GM21737 (cell line): Measurements from ENCODE around the gene CENPVL2.
"Not testable (repeated sequence)": the region's sequence is repeated elsewhere in the genome, so short reads cannot be mapped to it uniquely, and the experiment has no call there.

ENCODE experiments used
- ATAC-seq: cut with Tn5 transposase; IDR thresholded peaks from one replicate; pipeline ENCODE4 v1.9.1; 2021; ENCODE audit warnings: mild to moderate bottlenecking, moderate library complexity; ENCODE audit not compliant: unreplicated experiment

CENPVL2 gene

GRCh38 chrX:51682720-51683062 lies at the start of gene CENPVL2:
Gene CENPVL2 (minus strand): TSS chrX:51682831. CDS start chrX:51682831, 0 bp downstream.
- not testable (repeated sequence) for ATAC-seq

DNA sequence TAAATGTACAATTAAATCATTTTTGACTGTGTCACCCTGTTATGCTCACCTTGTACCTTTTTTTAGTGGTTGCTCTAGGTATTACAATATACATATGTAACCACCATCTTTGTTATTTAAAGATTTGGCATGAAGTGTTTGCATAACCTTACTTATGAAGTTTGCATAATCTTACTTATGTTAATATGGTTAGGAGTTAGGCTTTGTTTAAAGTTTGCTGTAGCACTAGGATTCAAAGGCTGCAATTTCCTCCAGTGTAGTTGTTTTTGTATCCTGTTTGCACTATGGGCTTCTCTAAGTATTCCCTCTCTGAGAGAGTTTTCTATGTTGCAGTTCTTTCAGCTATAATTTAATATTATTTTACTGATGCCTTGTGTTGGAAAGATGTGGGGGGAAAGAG lies 45.6 kb upstream of the CENPVL2 start:
- ATAC-seq = no peak

DNA sequence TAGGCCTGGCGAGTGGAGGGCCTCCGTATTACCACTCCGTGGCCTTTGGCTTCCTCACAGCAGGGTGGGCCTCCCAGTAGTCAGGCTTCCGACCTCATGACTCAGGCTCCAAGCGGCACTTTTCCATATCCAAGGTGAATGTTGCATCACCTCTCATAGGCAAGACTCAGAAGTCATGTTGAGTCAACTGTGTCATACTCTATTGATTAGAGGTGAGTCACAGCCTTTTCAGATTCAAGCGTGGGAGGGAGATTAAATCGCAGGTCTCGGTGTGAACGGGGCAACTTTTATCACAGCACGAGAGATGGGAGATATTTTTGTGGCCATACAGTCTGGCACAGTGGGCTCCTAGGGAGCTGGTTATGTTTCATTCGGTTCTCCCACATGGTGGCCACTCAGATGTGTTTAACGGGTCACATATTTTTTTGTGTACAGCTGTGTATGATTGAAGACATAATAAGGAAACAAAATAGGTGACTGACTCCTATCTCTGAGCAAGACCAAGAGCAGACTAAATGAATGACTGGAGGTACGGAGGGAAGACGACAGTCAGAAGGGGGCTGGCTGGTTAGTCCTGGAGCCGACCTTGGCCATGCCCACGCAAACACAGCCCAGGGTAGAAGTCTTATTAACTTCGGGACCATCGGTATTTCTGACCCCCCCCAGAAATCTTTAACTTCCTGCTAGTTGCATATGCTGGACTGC lies 30.5 kb upstream of the CENPVL2 start:
- ATAC-seq = not testable (repeated sequence)

GRCh38 chrX:51710277-51711164 lies 27.9 kb upstream of the CENPVL2 start, which contains the start of gene CENPVL1:
Gene CENPVL1 (plus strand): TSS chrX:51710512. CDS start chrX:51710512, 0 bp downstream.
- not testable (repeated sequence) for ATAC-seq

DNA sequence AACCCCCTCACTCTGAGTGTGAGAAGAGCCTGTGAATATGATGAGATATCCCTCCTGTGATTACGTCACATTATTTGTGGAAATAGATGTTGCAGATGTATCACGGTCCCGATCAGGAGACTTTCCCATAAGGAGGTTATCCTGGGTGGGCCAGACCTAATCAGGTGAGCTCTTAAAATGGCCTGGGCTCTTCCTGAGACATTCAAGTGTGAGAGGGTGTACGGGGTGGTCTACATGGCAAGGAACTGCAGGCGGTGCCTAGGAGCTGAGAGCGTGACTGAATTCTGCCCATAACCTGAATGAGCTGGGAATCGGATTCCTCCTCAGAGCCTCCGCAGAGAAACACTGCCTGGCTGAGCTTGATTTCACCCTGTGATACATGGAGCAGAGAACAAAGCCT lies 14.8 kb upstream of the CENPVL2 start:
- ATAC-seq = no peak

DNA sequence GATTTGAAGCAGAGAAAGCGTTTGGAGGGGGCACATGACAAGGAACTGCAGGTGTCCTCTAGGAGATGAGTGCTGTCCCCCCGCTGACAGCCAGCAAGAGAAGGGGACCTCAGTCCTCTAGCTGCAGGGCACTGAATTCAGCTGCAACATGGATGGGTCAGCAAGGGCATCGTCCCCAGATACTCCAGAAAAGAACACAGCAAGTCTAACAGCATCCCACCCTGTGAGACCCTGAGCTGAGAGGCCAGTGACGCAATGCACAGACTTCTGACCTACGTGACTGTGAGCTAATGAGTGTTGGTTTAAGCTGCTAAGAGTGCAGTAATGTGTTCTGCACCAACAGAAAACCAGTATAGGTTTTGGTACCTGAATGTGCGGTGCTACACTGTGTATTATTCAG lies 11.6 kb upstream of the CENPVL2 start:
- no peak for ATAC-seq

DNA sequence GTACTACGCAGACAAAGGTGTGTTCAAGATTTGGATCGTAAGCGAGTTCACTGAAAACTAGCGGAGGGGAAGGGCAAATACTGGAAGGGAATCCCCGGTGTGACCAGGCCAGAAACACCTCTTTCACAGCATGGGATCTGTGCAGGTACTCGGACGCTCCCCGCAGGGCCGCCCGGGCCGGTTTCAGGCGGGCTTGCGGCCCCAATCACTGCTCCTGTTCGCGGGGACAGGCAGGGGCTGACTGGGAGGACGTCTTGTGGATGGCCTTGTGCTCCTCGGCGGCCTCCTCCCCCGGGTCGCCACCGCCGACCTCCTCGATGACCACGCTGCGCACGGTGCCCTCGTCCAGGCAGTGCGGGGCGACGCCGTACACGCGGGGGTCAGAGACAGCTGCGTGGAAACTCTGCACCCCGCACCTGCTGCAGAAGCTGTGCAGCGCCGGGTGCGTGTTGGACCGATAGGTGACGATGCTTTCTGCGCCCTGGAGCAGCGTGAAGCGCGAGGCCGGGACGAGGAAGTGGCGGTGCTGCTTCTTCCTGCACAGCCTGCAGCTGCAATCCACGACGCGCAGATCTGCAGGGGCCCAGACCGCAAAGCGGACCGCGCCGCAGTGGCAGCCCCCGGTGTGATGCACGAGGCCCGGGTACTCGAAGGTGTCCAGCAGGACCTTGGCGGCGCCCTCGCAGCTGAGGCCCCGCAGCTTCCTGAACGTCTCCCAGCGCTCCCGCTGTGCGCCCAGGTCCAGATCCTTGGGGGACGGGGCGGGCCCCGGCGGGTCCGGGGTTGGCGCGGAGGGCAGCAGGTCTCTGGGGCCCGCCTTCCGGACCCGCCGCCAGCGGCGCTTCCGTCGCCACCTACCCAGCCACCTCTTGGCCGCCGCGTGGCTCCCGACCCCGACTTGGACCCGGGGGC lies 567 bp downstream of the CENPVL2 start:
- not testable (repeated sequence) for ATAC-seq

DNA sequence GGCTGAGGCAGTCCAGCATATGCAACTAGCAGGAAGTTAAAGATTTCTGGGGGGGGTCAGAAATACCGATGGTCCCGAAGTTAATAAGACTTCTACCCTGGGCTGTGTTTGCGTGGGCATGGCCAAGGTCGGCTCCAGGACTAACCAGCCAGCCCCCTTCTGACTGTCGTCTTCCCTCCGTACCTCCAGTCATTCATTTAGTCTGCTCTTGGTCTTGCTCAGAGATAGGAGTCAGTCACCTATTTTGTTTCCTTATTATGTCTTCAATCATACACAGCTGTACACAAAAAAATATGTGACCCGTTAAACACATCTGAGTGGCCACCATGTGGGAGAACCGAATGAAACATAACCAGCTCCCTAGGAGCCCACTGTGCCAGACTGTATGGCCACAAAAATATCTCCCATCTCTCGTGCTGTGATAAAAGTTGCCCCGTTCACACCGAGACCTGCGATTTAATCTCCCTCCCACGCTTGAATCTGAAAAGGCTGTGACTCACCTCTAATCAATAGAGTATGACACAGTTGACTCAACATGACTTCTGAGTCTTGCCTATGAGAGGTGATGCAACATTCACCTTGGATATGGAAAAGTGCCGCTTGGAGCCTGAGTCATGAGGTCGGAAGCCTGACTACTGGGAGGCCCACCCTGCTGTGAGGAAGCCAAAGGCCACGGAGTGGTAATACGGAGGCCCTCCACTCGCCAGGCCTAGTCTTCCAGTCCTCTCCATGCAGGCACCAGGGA lies 2.8 kb downstream of the CENPVL2 start:
- not testable (repeated sequence) for ATAC-seq

GRCh38 chrX:51665981-51666380 lies 16.6 kb downstream of the CENPVL2 start:
- ATAC-seq = no peak

- no peak for ATAC-seq
Observed at GRCh38 chrX:51643377-51643776, 39.3 kb downstream of the CENPVL2 start.

DNA sequence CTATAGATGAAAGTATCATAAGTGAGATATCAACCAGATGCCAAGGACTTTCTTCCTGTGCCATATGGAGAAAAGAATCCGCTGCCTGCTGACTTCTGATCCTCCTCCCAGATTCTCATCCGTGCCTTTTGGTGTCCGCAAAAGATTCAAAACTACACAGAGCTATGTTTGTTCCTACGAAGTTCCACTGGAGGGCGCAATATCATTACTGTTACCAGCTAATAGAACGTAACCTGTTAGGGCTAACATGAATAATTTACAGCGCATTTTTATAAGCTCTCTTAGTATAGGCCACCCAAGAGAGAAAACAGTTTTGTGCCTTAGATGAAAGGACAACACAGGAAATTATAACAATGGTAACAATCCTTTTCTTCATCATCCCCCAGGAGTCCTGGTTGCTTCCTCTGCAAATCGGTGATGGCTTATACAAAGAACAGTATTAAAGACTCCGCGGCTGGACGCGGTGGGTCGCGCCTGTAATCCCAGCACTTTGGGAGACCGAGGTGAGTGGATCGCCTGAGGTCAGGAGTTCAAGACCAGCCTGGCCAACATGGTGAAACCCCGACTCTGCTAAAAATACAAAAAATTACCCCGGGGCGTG lies 41.1 kb downstream of the CENPVL2 start:
- no peak for ATAC-seq

GRCh38 chrX:51636511-51636910 lies 46.1 kb downstream of the CENPVL2 start:
- ATAC-seq = not testable (repeated sequence)
